ENCODE data around the gene GOLIM4.

GRCh38 chr3:167978071-167978470 is 117.7 kb downstream of the GOLIM4 start:
- no peak for TF ChIP-seq POLR2A (IDR thresholded peaks at IDR 0.05; ENCODE audit: low read depth, low read length)
- no peak for TF ChIP-seq TAF1 (IDR thresholded peaks at IDR 0.05; ENCODE audit: low read depth, low read length)

All from GM12891 (cell line).